A549 (cell line): ENCODE measurements around the gene STRN4. TPM values are rescaled to one million over a fixed set of nuclear protein-coding genes. Genes with fewer than 3 reads are reported as not detected.

Experiments
- ATAC-seq, 2 experiments: fragments of 200-7000 bp in 1 of 2; fragments of >200 bp in 1 of 2; cut with Nextera tagmentation in 1 of 2; cut with Tn5 transposase in 1 of 2; 3 replicates each; pipeline versions ENCODE4 v1.8.0 to v1.9.1; 2018 to 2020; ENCODE audit warnings: mild to moderate bottlenecking in 1 of 2, moderate library complexity in 1 of 2
- CTCF ChIA-PET: fragments of 300-600 bp; sonication (Branson Sonifier 250); formaldehyde crosslinking; extraction: SDS; loops from one replicate; lab custom pipeline; 2021; ENCODE audit warnings: antibody characterized with exemption, inconsistent platforms; lab: Yijun Ruan, JAX
- POLR2A ChIA-PET: fragments of 350-600 bp; formaldehyde crosslinking; extraction: SDS; loops from one replicate; lab custom pipeline; 2021; ENCODE audit warnings: antibody characterized with exemption, inconsistent platforms; lab: Yijun Ruan, JAX
- DNase-seq, 2 experiments: peaks; one replicate each; pipeline versions ENCODE4 v3.0.0 to v3.0.0-alpha.2; 2011 to 2016; ENCODE audit warnings: low read depth in 1 of 2, low spot score in 1 of 2
- FAIRE-seq: peaks from 2 replicates; lab custom pipeline; 2011; peaks lifted over from hg19 to GRCh38; lab: Jason Lieb, UNC
- H3K27ac ChIP-seq, 2 experiments: fragments of >200 bp; sonication (Bioruptor Twin); formaldehyde crosslinking; 3 replicates each; pipeline ENCODE4 v1.5.1; 2016 to 2017
- H3K4me1 ChIP-seq: fragments of >200 bp; sonication (Bioruptor Twin); formaldehyde crosslinking; 3 replicates; pipeline ENCODE4 v1.6.1; 2016
- H3K4me2 ChIP-seq: fragments of >200 bp; sonication (Bioruptor Twin); formaldehyde crosslinking; 3 replicates; pipeline ENCODE4 v1.6.1; 2016
- H3K4me3 ChIP-seq: fragments of >200 bp; sonication (Bioruptor Twin); formaldehyde crosslinking; 3 replicates; pipeline ENCODE4 v1.5.1; 2016
- H3K9me3 ChIP-seq: fragments of >200 bp; sonication (Bioruptor Twin); formaldehyde crosslinking; 3 replicates; pipeline ENCODE4 v1.6.1; 2016
- BHLHE40 ChIP-seq: IDR thresholded peaks from 2 replicates; pipeline ENCODE4 v1.6.1; 2012; ENCODE audit warnings: low read depth, low read length, inconsistent platforms
- CEBPB ChIP-seq, 2 experiments: fragments of >200 bp in 1 of 2; sonication (Bioruptor Twin) in 1 of 2; formaldehyde crosslinking in 1 of 2; IDR thresholded peaks; 2 replicates each; pipeline ENCODE4 v1.6.1; 2012 to 2016
- EHF ChIP-seq: fragments of 250-450 bp; sonication (Bioruptor Pico); IDR thresholded peaks from 2 replicates; pipeline ENCODE4 v1.5.0; 2020; ENCODE audit warnings: mild to moderate bottlenecking
- EHMT2 ChIP-seq: fragments of 200-600 bp; sonication (generic); IDR thresholded peaks from 2 replicates; pipeline ENCODE4 v1.6.1; 2016; ENCODE audit warnings: antibody characterized with exemption, low read depth, mild to moderate bottlenecking, moderate library complexity
- ESRRA ChIP-seq: fragments of 150-350 bp; IDR thresholded peaks from 2 replicates; pipeline ENCODE4 v1.6.1; 2014; ENCODE audit warnings: mild to moderate bottlenecking, low read length, borderline replicate concordance
- FOSL2 ChIP-seq, 2 experiments: fragments of 450-650 bp in 1 of 2; fragments of >200 bp in 1 of 2; sonication (Bioruptor Twin) in 1 of 2; formaldehyde crosslinking; IDR thresholded peaks; 2 replicates each; pipeline versions ENCODE4 v1.5.0 to v1.6.1; 2016 to 2020; ENCODE audit warnings: mild to moderate bottlenecking in 1 of 2, moderate library complexity in 1 of 2
- HEYL ChIP-seq: fragments of 250-450 bp; sonication (Bioruptor Pico); IDR thresholded peaks from 2 replicates; pipeline ENCODE4 v1.8.0; 2021; ENCODE audit warnings: mild to moderate bottlenecking, moderate library complexity
- HOXA7 ChIP-seq: fragments of 250-450 bp; sonication (Bioruptor Pico); IDR thresholded peaks from 2 replicates; pipeline ENCODE4 v1.5.0; 2020; ENCODE audit warnings: mild to moderate bottlenecking, moderate library complexity
- JUN ChIP-seq, 2 experiments: fragments of >200 bp; sonication (Bioruptor Twin); formaldehyde crosslinking; IDR thresholded peaks; 2 replicates in 1 of 2; 3 replicates in 1 of 2; pipeline ENCODE4 v1.6.1; 2016 to 2017
- JUNB ChIP-seq: fragments of >200 bp; sonication (Bioruptor Twin); formaldehyde crosslinking; IDR thresholded peaks from 2 replicates; pipeline ENCODE4 v1.6.1; 2016
- KDM5A ChIP-seq: fragments of 200-600 bp; sonication (generic); IDR thresholded peaks from 2 replicates; pipeline ENCODE4 v1.6.1; 2016; ENCODE audit warnings: antibody characterized with exemption, mild to moderate bottlenecking
- NPAS2 ChIP-seq: fragments of 250-450 bp; sonication (Bioruptor Pico); IDR thresholded peaks from 2 replicates; pipeline ENCODE4 v1.8.0; 2022; ENCODE audit warnings: mild to moderate bottlenecking, moderate library complexity, borderline replicate concordance
- PHF8 ChIP-seq: fragments of 200-600 bp; sonication (generic); IDR thresholded peaks from 2 replicates; pipeline ENCODE4 v1.6.1; 2016; ENCODE audit warnings: low read depth, mild to moderate bottlenecking, antibody characterized with exemption, moderate library complexity, borderline replicate concordance
- RAD21 ChIP-seq, 2 experiments: fragments of >200 bp in 1 of 2; sonication (Bioruptor Twin) in 1 of 2; formaldehyde crosslinking in 1 of 2; IDR thresholded peaks in 1 of 2; conservative IDR thresholded peaks in 1 of 2; 2 replicates in 1 of 2; 3 replicates in 1 of 2; pipeline ENCODE4 v1.6.1; 2012 to 2018; ENCODE audit warnings: inconsistent platforms in 1 of 2
- RFX5 ChIP-seq: fragments of 450-650 bp; IDR thresholded peaks from 2 replicates; pipeline ENCODE4 v1.7.1; 2014; ENCODE audit warnings: antibody characterized with exemption, mild to moderate bottlenecking, moderate library complexity
- RNF2 ChIP-seq: fragments of 200-600 bp; sonication (generic); IDR thresholded peaks from 2 replicates; pipeline ENCODE4 v1.6.1; 2016; ENCODE audit warnings: low read depth, mild to moderate bottlenecking, antibody characterized with exemption, moderate library complexity, borderline replicate concordance
- SMC3 ChIP-seq: fragments of >200 bp; sonication (Bioruptor Twin); formaldehyde crosslinking; IDR thresholded peaks from 3 replicates; pipeline ENCODE4 v1.6.1; 2018; ENCODE audit warnings: inconsistent platforms
- TFCP2L1 ChIP-seq: fragments of 250-450 bp; sonication (Bioruptor Pico); IDR thresholded peaks from 2 replicates; pipeline ENCODE4 v1.5.0; 2021; ENCODE audit warnings: mild to moderate bottlenecking
- TP53 ChIP-seq: fragments of 250-450 bp; sonication (Bioruptor Pico); IDR thresholded peaks from 2 replicates; pipeline ENCODE4 v1.5.0; 2021; ENCODE audit warnings: mild to moderate bottlenecking, moderate library complexity
- WGBS: methylation state at CpG from one replicate; pipeline ENCODE4 v1.1.6; 2017; ENCODE audit errors: missing lambda C conversion rate; 5-methylcytosine and 5-hydroxymethylcytosine counted together
- polyA plus RNA-seq, 4 experiments: library from polyadenylated mRNA; depleted of rRNA in 3 of 4; stranded (reverse); fragments of >200 nt; fragmentation: RNase III in 1 of 4; extraction: RNeasy Plus Mini Kit Qiagen cat#74134 plus additional on column Dnase treatment in 1 of 4; gene quantifications; 2 replicates in 3 of 4; 3 replicates in 1 of 4; pipeline ENCODE4 v1.2.3, GENCODE V29; 2011 to 2017
- TF ChIP-seq, protein P1 (sequence below): IDR thresholded peaks from 2 replicates; pipeline ENCODE4 v1.6.1; 2012; ENCODE audit warnings: low read depth, borderline replicate concordance
- TF ChIP-seq, protein P2 (sequence below): fragments of 250-450 bp; sonication (Bioruptor Pico); IDR thresholded peaks from 2 replicates; pipeline ENCODE4 v1.5.0; 2021; ENCODE audit warnings: mild to moderate bottlenecking, moderate library complexity, borderline replicate concordance
- TF ChIP-seq, protein P3 (sequence below): fragments of 150-350 bp; IDR thresholded peaks from 2 replicates; pipeline ENCODE4 v1.6.1; 2014; ENCODE audit warnings: low read depth, mild to moderate bottlenecking, low read length
- TF ChIP-seq, protein P4 (sequence below): fragments of 450-650 bp; IDR thresholded peaks from 2 replicates; pipeline ENCODE4 v1.6.1; 2014; ENCODE audit warnings: antibody characterized with exemption
- TF ChIP-seq, protein P5 (sequence below): fragments of 250-450 bp; sonication (Bioruptor Pico); IDR thresholded peaks from 2 replicates; pipeline ENCODE4 v1.5.0; 2020; ENCODE audit warnings: low read depth, mild to moderate bottlenecking, moderate library complexity
- TF ChIP-seq, protein P6 (sequence below): fragments of >200 bp; sonication (Bioruptor Twin); formaldehyde crosslinking; IDR thresholded peaks from 3 replicates; pipeline ENCODE4 v1.5.1; 2016

STRN4 gene
- polyA plus RNA-seq, 2 of the 4 experiments (the other 2 are of a cell fraction), result 62.8 to 70.0 TPM

DNA sequence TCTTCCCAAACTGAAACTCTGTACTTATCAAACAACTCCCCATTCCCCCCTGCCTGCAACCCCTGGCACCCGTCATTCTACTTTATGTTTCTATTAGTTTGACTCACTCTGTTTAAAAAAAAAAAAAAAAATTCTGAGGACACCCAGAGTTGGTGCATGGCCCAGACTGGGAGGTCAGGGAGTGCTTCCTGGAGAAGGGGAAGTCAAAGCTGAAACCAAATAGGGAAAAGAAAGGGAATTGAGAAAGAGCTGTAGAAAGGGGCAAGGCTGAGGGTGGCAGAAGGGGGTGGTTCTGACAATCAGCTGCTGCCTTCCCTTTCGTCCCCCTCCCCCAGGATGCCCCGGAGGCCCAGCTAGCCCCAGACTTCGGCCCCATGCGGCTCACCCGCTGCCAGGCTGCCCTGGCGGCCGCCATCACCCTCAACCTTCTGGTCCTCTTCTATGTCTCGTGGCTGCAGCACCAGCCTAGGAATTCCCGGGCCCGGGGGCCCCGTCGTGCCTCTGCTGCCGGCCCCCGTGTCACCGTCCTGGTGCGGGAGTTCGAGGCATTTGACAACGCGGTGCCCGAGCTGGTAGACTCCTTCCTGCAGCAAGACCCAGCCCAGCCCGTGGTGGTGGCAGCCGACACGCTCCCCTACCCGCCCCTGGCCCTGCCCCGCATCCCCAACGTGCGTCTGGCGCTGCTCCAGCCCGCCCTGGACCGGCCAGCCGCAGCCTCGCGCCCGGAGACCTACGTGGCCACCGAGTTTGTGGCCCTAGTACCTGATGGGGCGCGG is 9.0 kb upstream of the STRN4 start:
- FAIRE-seq (no peak), ATAC-seq (no peak), DNase-seq (no peak)
- 89% methylated on average over 37 of the region's 39 CpGs for WGBS
- TF ChIP-seq JUN (IDR thresholded peaks at IDR 0.05), result no peak
- TF ChIP-seq, protein P1, sequence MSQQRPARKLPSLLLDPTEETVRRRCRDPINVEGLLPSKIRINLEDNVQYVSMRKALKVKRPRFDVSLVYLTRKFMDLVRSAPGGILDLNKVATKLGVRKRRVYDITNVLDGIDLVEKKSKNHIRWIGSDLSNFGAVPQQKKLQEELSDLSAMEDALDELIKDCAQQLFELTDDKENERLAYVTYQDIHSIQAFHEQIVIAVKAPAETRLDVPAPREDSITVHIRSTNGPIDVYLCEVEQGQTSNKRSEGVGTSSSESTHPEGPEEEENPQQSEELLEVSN, result no peak
- TF ChIP-seq, protein P2, sequence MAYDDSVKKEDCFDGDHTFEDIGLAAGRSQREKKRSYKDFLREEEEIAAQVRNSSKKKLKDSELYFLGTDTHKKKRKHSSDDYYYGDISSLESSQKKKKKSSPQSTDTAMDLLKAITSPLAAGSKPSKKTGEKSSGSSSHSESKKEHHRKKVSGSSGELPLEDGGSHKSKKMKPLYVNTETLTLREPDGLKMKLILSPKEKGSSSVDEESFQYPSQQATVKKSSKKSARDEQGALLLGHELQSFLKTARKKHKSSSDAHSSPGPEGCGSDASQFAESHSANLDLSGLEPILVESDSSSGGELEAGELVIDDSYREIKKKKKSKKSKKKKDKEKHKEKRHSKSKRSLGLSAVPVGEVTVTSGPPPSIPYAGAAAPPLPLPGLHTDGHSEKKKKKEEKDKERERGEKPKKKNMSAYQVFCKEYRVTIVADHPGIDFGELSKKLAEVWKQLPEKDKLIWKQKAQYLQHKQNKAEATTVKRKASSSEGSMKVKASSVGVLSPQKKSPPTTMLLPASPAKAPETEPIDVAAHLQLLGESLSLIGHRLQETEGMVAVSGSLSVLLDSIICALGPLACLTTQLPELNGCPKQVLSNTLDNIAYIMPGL, result no peak
- TF ChIP-seq RFX5, result no peak
- TF ChIP-seq, protein P3, sequence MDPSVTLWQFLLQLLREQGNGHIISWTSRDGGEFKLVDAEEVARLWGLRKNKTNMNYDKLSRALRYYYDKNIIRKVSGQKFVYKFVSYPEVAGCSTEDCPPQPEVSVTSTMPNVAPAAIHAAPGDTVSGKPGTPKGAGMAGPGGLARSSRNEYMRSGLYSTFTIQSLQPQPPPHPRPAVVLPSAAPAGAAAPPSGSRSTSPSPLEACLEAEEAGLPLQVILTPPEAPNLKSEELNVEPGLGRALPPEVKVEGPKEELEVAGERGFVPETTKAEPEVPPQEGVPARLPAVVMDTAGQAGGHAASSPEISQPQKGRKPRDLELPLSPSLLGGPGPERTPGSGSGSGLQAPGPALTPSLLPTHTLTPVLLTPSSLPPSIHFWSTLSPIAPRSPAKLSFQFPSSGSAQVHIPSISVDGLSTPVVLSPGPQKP, result no peak
- TF ChIP-seq HEYL (CRISPR knock-in tag), result no peak
- TF ChIP-seq ESRRA, result no peak
- TF ChIP-seq TFCP2L1, result no peak
- no peak for TF ChIP-seq HOXA7 (CRISPR knock-in tag)
- TF ChIP-seq TP53 (CRISPR knock-in tag), result no peak
- no peak for TF ChIP-seq RNF2
- TF ChIP-seq PHF8, result no peak
- TF ChIP-seq, protein P4, sequence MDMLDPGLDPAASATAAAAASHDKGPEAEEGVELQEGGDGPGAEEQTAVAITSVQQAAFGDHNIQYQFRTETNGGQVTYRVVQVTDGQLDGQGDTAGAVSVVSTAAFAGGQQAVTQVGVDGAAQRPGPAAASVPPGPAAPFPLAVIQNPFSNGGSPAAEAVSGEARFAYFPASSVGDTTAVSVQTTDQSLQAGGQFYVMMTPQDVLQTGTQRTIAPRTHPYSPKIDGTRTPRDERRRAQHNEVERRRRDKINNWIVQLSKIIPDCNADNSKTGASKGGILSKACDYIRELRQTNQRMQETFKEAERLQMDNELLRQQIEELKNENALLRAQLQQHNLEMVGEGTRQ, result no peak
- TF ChIP-seq EHMT2, result no peak
- TF ChIP-seq BHLHE40, result no peak
- TF ChIP-seq KDM5A, result no peak
- Histone ChIP-seq H3K4me3 (no peak overlapping the region), H3K9me3 (no peaks in the 10 kb centered on the region), H3K4me1 (peaks cover 14% of the 10 kb centered on the region), H3K4me2 (no peak overlapping the region), H3K27ac (no peak overlapping the region)
- ChIA-PET CTCF (interaction anchor here (0.8 to 28.2 kb wide), 11 partner anchors 10 to 403 kb away, joined by 3 to 1222 read pairs (median 15); partner anchors contain the start of genes AP2S1 and FKRP), POLR2A (interaction anchor here (1.0 kb wide), 1 partner anchor 33 kb away, joined by 3 read pairs; the partner anchor contains the start of gene SLC1A5)

DNA sequence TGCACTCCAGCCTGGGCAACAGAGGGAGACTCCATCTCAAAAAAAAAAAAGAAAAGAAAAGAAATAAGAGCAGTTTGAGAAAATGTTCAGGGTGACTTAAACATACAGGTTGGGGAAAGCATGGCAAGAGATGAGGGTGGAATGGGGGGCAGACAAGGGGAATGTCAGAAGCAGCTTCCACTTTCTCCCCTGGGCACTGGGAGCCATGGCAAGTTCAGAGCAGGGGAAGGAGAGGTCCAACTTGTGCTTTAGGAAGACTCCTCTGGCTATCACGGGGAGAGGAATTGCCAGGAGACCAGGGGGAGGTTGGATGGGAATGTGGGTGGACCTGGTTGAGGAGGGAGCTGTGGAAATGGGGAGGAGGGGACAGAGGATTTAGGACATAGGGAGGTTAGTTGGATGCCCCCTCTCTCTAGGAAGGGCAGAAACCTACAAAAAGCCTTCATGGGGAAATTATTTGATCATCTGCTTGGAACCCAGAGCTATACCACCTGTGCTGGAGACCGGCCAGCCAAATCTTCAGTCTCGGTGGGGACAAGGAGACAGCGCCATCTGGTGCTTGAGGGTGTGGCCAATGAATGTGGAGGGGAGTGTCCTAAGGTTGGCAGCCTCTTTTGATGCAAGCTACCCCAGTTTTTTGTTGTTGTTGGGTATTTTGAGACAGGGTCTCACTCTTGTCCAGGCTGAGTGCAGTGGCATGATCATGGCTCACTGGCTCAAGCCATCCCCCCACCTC is 7.3 kb upstream of the STRN4 start:
- Histone ChIP-seq H3K4me1 (peaks cover 4% of the 10 kb centered on the region; the same call in 1 of the 3 replicates), H3K9me3 (no peaks in the 10 kb centered on the region), H3K4me2 (no peak overlapping the region), H3K4me3 (no peak overlapping the region), H3K27ac (no peak overlapping the region)
- POLR2A ChIA-PET, result interaction anchor here (0.6 to 1.0 kb wide), 4 partner anchors 34 to 473 kb away, joined by 3 to 4 read pairs (median 3); partner anchors contain the start of gene CALM3
- WGBS, result 42% methylated on average over 4 of the region's 4 CpGs
- CTCF ChIA-PET, result interaction anchor here (0.6 to 28.2 kb wide), 36 partner anchors 9 to 1281 kb away, joined by 3 to 1222 read pairs (median 4); partner anchors contain the start of genes AP2S1, FKRP and SLC1A5
- TF ChIP-seq KDM5A (no peak), CEBPB (IDR thresholded peaks at IDR 0.05) (no peak), HEYL (CRISPR knock-in tag) (no peak), FOSL2 (IDR thresholded peaks at IDR 0.05) (no peak), FOSL2 (CRISPR knock-in tag; IDR thresholded peaks at IDR 0.05) (no peak), NPAS2 (no peak), RAD21 (conservative IDR thresholded peaks at IDR 0.05 in 1 of 2, IDR thresholded peaks at IDR 0.05 in 1 of 2) (peak in 1 of 2 experiments; percentile 46; a peak in 1 of 5 replicates), HOXA7 (CRISPR knock-in tag) (no peak), SMC3 (0 out of 3 replicates have a peak, but pooled peaks have one; percentile 16), EHF (no peak), JUNB (no peak)
- TF ChIP-seq, protein P5, sequence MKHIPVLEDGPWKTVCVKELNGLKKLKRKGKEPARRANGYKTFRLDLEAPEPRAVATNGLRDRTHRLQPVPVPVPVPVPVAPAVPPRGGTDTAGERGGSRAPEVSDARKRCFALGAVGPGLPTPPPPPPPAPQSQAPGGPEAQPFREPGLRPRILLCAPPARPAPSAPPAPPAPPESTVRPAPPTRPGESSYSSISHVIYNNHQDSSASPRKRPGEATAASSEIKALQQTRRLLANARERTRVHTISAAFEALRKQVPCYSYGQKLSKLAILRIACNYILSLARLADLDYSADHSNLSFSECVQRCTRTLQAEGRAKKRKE (CRISPR knock-in tag), result no peak
- TF ChIP-seq, protein P6, sequence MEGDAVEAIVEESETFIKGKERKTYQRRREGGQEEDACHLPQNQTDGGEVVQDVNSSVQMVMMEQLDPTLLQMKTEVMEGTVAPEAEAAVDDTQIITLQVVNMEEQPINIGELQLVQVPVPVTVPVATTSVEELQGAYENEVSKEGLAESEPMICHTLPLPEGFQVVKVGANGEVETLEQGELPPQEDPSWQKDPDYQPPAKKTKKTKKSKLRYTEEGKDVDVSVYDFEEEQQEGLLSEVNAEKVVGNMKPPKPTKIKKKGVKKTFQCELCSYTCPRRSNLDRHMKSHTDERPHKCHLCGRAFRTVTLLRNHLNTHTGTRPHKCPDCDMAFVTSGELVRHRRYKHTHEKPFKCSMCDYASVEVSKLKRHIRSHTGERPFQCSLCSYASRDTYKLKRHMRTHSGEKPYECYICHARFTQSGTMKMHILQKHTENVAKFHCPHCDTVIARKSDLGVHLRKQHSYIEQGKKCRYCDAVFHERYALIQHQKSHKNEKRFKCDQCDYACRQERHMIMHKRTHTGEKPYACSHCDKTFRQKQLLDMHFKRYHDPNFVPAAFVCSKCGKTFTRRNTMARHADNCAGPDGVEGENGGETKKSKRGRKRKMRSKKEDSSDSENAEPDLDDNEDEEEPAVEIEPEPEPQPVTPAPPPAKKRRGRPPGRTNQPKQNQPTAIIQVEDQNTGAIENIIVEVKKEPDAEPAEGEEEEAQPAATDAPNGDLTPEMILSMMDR, result peak; percentile 65
- DNase-seq (peak; percentile 64 to 79), FAIRE-seq (peak; percentile 61), ATAC-seq (peak; percentile 22 to 45; a peak in 3 of 6 replicates)
